SK-N-SH (cell line): ENCODE measurements around the gene PRSS16. TPM values are rescaled to one million over a fixed set of nuclear protein-coding genes. Genes with fewer than 3 reads are reported as not detected.

Source experiments
- CTCF ChIA-PET: fragments of 300-600, 350-600 bp; formaldehyde crosslinking; extraction: SDS; loops from one replicate; lab custom pipeline; 2021; lab: Yijun Ruan, JAX
- POLR2A ChIA-PET: fragments of 350-600 bp; sonication (Branson Sonifier 250); formaldehyde crosslinking; extraction: SDS; loops from one replicate; lab custom pipeline; 2020; ENCODE audit warnings: antibody characterized with exemption, inconsistent platforms; lab: Yijun Ruan, JAX
- DNase-seq: peaks from one replicate; pipeline ENCODE4 v3.0.0; 2012
- H2AFZ ChIP-seq: fragments of 200-600 bp; sonication (generic); 2 replicates; pipeline ENCODE4 v1.8.1; 2016; ENCODE audit warnings: antibody characterized with exemption, mild to moderate bottlenecking, low read depth
- H3F3A ChIP-seq: fragments of 200-600 bp; sonication (generic); replicated peaks from 2 replicates; pipeline ENCODE3; 2016; ENCODE audit warnings: antibody characterized with exemption, mild to moderate bottlenecking; ENCODE audit not compliant: insufficient read depth
- H3K27ac ChIP-seq, 2 experiments: fragments of 200-500 bp in 1 of 2; fragments of 200-600 bp in 1 of 2; sonication (Bioruptor generic) in 1 of 2; sonication (generic), shearing (Covaris generic) in 1 of 2; 2 replicates each; pipeline versions ENCODE4 v1.5.1 to v1.6.1; 2014 to 2016; ENCODE audit warnings: low read depth in 2 of 2, inconsistent platforms in 1 of 2, low read length in 1 of 2, mild to moderate bottlenecking in 1 of 2, mixed read lengths in 1 of 2
- H3K27me3 ChIP-seq: fragments of 200-600 bp; sonication (generic), shearing (Covaris generic); 2 replicates; pipeline ENCODE4 v1.6.1; 2016; ENCODE audit warnings: mixed run types; ENCODE audit not compliant: insufficient read depth
- H3K36me3 ChIP-seq, 2 experiments: fragments of 200-500 bp in 1 of 2; fragments of 200-600 bp in 1 of 2; sonication (Bioruptor generic) in 1 of 2; sonication (generic) in 1 of 2; replicated peaks in 1 of 2; 2 replicates each; pipeline versions ENCODE3 to v1.5.1; 2014 to 2016; ENCODE audit warnings: low read length in 1 of 2, mild to moderate bottlenecking in 1 of 2; ENCODE audit not compliant: insufficient read depth in 2 of 2, control insufficient read depth in 1 of 2
- H3K4me1 ChIP-seq, 2 experiments: fragments of 200-500 bp in 1 of 2; fragments of 200-600 bp in 1 of 2; sonication (Bioruptor generic) in 1 of 2; sonication (generic), shearing (Covaris generic) in 1 of 2; 2 replicates each; pipeline versions ENCODE4 v1.5.1 to v1.6.1; 2014 to 2016; ENCODE audit warnings: low read depth in 1 of 2, low read length in 1 of 2, mixed run types in 1 of 2; ENCODE audit not compliant: insufficient read depth in 2 of 2, control insufficient read depth in 1 of 2
- H3K4me2 ChIP-seq: fragments of 200-600 bp; sonication (generic), shearing (Covaris generic); 2 replicates; pipeline ENCODE4 v1.6.1; 2017; ENCODE audit warnings: mixed run types
- H3K4me3 ChIP-seq, 2 experiments: fragments of 200-500 bp in 1 of 2; fragments of 200-600 bp in 1 of 2; sonication (Bioruptor generic) in 1 of 2; sonication (generic), shearing (Covaris generic) in 1 of 2; 2 replicates each; pipeline versions ENCODE4 v1.5.1 to v1.8.1; 2014 to 2016; ENCODE audit warnings: low read depth in 2 of 2, inconsistent platforms in 1 of 2, low read length in 1 of 2, mild to moderate bottlenecking in 1 of 2, mixed read lengths in 1 of 2, moderate library complexity in 1 of 2
- H3K79me2 ChIP-seq: fragments of 200-600 bp; sonication (generic); 2 replicates; pipeline ENCODE4 v1.8.1; 2017; ENCODE audit warnings: mild to moderate bottlenecking; ENCODE audit not compliant: insufficient read depth
- H3K9ac ChIP-seq: fragments of 200-600 bp; sonication (generic); 2 replicates; pipeline ENCODE4 v1.6.1; 2017; ENCODE audit warnings: mixed run types
- H3K9me2 ChIP-seq: fragments of 200-600 bp; sonication (generic); 2 replicates; pipeline ENCODE4 v1.6.1; 2017; ENCODE audit warnings: mixed run types
- H3K9me3 ChIP-seq: fragments of 200-600 bp; sonication (generic); 2 replicates; pipeline ENCODE4 v1.6.1; 2017; ENCODE audit warnings: mixed run types, mild to moderate bottlenecking, moderate library complexity
- H4K20me1 ChIP-seq: fragments of 200-600 bp; sonication (generic); 2 replicates; pipeline ENCODE4 v1.6.1; 2017; ENCODE audit warnings: mild to moderate bottlenecking, mixed run types; ENCODE audit not compliant: insufficient read depth
- CHD2 ChIP-seq: fragments of 150-350 bp; IDR thresholded peaks from 2 replicates; pipeline ENCODE4 v1.6.1; 2018; ENCODE audit warnings: low read length; ENCODE audit not compliant: partially characterized antibody
- ELF1 ChIP-seq: IDR thresholded peaks from 2 replicates; pipeline ENCODE4 v1.4.0; 2012
- EP300 ChIP-seq, 2 experiments: IDR thresholded peaks; 2 replicates each; pipeline versions ENCODE4 v1.4.0 to v1.6.1; 2012; ENCODE audit warnings: borderline replicate concordance in 1 of 2, low read depth in 1 of 2, low read length in 1 of 2
- EZH2phosphoT487 ChIP-seq: fragments of 200-600 bp; sonication (generic); IDR thresholded peaks from 2 replicates; pipeline ENCODE4 v1.6.1; 2017; ENCODE audit warnings: low read depth, mixed run types, mild to moderate bottlenecking, antibody characterized with exemption, moderate library complexity, borderline replicate concordance
- FOSL2 ChIP-seq: IDR thresholded peaks from 2 replicates; pipeline ENCODE4 v1.4.0; 2012; ENCODE audit warnings: low read depth, mild to moderate bottlenecking, moderate library complexity, borderline replicate concordance
- FOXM1 ChIP-seq: IDR thresholded peaks from 2 replicates; pipeline ENCODE4 v1.4.0; 2012; ENCODE audit warnings: low read depth, mild to moderate bottlenecking
- GABPA ChIP-seq: IDR thresholded peaks from 2 replicates; pipeline ENCODE4 v1.4.0; 2012; ENCODE audit warnings: low read depth, mild to moderate bottlenecking
- MEF2A ChIP-seq: IDR thresholded peaks from 2 replicates; pipeline ENCODE4 v1.4.0; 2012; ENCODE audit warnings: low read depth, borderline replicate concordance
- NRF1 ChIP-seq: IDR thresholded peaks from 2 replicates; pipeline ENCODE4 v1.6.1; 2012; ENCODE audit warnings: low read depth, mild to moderate bottlenecking, low read length
- POLR2AphosphoS5 ChIP-seq: IDR thresholded peaks from 2 replicates; pipeline ENCODE4 v1.6.1; 2012; ENCODE audit warnings: low read depth, low read length
- RAD21 ChIP-seq: IDR thresholded peaks from 2 replicates; pipeline ENCODE4 v1.6.1; 2012; ENCODE audit warnings: mild to moderate bottlenecking, low read length
- RFX5 ChIP-seq: IDR thresholded peaks from 2 replicates; pipeline ENCODE4 v1.6.1; 2012; ENCODE audit warnings: mild to moderate bottlenecking, improper control_type of control experiment, low read length
- RXRA ChIP-seq: IDR thresholded peaks from 2 replicates; pipeline ENCODE4 v1.4.0; 2012; ENCODE audit warnings: low read depth, mild to moderate bottlenecking, borderline replicate concordance
- SIN3A ChIP-seq: IDR thresholded peaks from 2 replicates; pipeline ENCODE4 v1.6.1; 2012; ENCODE audit warnings: low read depth, mild to moderate bottlenecking, low read length, moderate library complexity, borderline replicate concordance
- TAF1 ChIP-seq: IDR thresholded peaks from 2 replicates; pipeline ENCODE4 v1.6.1; 2012; ENCODE audit warnings: low read depth, mild to moderate bottlenecking, low read length, moderate library complexity, borderline replicate concordance
- TCF12 ChIP-seq: IDR thresholded peaks from 2 replicates; pipeline ENCODE4 v1.4.0; 2012
- TEAD4 ChIP-seq: IDR thresholded peaks from 2 replicates; pipeline ENCODE4 v1.4.0; 2012; ENCODE audit warnings: mild to moderate bottlenecking, borderline replicate concordance; ENCODE audit not compliant: insufficient read depth
- WGBS: methylation state at CpG from one replicate; pipeline ENCODE4 v1.1.6; 2017; ENCODE audit warnings: low lambda C conversion rate; 5-methylcytosine and 5-hydroxymethylcytosine counted together
- polyA plus RNA-seq, 3 experiments: library from polyadenylated mRNA; depleted of rRNA; stranded (reverse); fragments of >200 nt; gene quantifications; 2 replicates each; pipeline ENCODE4 v1.2.3, GENCODE V29; 2012
- TF ChIP-seq, protein P1 (sequence below): fragments of 150-350 bp; IDR thresholded peaks from 2 replicates; pipeline ENCODE4 v1.6.1; 2016; ENCODE audit warnings: mild to moderate bottlenecking, low read depth, low read length
- TF ChIP-seq, protein P2 (sequence below): fragments of 200-600 bp; sonication (generic); IDR thresholded peaks from 2 replicates; pipeline ENCODE4 v1.6.1; 2017; ENCODE audit warnings: antibody characterized with exemption, mild to moderate bottlenecking, moderate library complexity
- TF ChIP-seq, protein P3 (sequence below): IDR thresholded peaks from 2 replicates; pipeline ENCODE4 v1.4.0; 2012; ENCODE audit warnings: low read depth
- TF ChIP-seq, protein P4 (sequence below): IDR thresholded peaks from 2 replicates; pipeline ENCODE4 v1.4.0; 2012; ENCODE audit warnings: low read depth, borderline replicate concordance

PRSS16 gene
- polyA plus RNA-seq, 1 of the 3 experiments (the other 2 are of a cell fraction) = 0.07 TPM

- Histone ChIP-seq H3K9ac (no peak overlapping the region), H3K4me2 (no peak overlapping the region; the same call in 1 of the 2 replicates), H3K4me3 (peak overlapping the region in 1 of 2 experiments; percentile 32; a peak in 1 of 4 replicates), H3K9me2 (no peaks in the 10 kb centered on the region), H3K27ac (no peak overlapping the region), H3K4me1 (no peaks in the 10 kb centered on the region), H2AFZ (no peak overlapping the region)
- no peak for DNase-seq
- ChIA-PET POLR2A (no interaction called here), CTCF (no interaction called here)
- under 1% methylated on average over 7 of the region's 7 CpGs for WGBS
- TF ChIP-seq RXRA (no peak), GABPA (no peak), NRF1 (no peak), RAD21 (no peak), CHD2 (no peak)
- TF ChIP-seq, protein P1, sequence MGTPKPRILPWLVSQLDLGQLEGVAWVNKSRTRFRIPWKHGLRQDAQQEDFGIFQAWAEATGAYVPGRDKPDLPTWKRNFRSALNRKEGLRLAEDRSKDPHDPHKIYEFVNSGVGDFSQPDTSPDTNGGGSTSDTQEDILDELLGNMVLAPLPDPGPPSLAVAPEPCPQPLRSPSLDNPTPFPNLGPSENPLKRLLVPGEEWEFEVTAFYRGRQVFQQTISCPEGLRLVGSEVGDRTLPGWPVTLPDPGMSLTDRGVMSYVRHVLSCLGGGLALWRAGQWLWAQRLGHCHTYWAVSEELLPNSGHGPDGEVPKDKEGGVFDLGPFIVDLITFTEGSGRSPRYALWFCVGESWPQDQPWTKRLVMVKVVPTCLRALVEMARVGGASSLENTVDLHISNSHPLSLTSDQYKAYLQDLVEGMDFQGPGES = no peak
- TF ChIP-seq, protein P2, sequence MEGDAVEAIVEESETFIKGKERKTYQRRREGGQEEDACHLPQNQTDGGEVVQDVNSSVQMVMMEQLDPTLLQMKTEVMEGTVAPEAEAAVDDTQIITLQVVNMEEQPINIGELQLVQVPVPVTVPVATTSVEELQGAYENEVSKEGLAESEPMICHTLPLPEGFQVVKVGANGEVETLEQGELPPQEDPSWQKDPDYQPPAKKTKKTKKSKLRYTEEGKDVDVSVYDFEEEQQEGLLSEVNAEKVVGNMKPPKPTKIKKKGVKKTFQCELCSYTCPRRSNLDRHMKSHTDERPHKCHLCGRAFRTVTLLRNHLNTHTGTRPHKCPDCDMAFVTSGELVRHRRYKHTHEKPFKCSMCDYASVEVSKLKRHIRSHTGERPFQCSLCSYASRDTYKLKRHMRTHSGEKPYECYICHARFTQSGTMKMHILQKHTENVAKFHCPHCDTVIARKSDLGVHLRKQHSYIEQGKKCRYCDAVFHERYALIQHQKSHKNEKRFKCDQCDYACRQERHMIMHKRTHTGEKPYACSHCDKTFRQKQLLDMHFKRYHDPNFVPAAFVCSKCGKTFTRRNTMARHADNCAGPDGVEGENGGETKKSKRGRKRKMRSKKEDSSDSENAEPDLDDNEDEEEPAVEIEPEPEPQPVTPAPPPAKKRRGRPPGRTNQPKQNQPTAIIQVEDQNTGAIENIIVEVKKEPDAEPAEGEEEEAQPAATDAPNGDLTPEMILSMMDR = no peak
- TF ChIP-seq, all 33 proteins: peak for 0
- Histone ChIP-seq H4K20me1 (no peaks in the 10 kb centered on the region), H3K9me3 (no peaks in the 10 kb centered on the region; the same call in 1 of the 2 replicates), H3K79me2 (no peaks in the 10 kb centered on the region), H3K27me3 (peaks cover 57% of the 10 kb centered on the region; the same call in 1 of the 2 replicates), H3K36me3 (no peaks in the 10 kb centered on the region), H3F3A (peaks cover 11% of the 10 kb centered on the region)
Observed at GRCh38 chr6:27230758-27231111, 16.8 kb upstream of the PRSS16 start.

- H3K4me3 ChIP-seq = no peak overlapping the region
- 38% methylated on average over 3 of the region's 3 CpGs for WGBS
Observed at GRCh38 chr6:27234576-27234975, 12.9 kb upstream of the PRSS16 start.

More at GRCh38 chr6:27234576-27234975, 12.9 kb upstream of the PRSS16 start:
- H3K36me3 ChIP-seq = no peaks in the 10 kb centered on the region
- H3K9me2 ChIP-seq = no peaks in the 10 kb centered on the region
- no peak for DNase-seq
- TF ChIP-seq RXRA (no peak), FOXM1 (no peak), RAD21 (no peak), RFX5 (no peak), TCF12 (no peak), POLR2AphosphoS5 (no peak), EP300 (IDR thresholded peaks at IDR 0.05; ENCODE audit: borderline replicate concordance in 1 of 2, low read depth in 1 of 2, low read length in 1 of 2) (no peak), TAF1 (no peak), EZH2phosphoT487 (no peak), ELF1 (no peak), FOSL2 (no peak), SIN3A (no peak), TEAD4 (no peak), MEF2A (no peak)
- TF ChIP-seq, protein P3, sequence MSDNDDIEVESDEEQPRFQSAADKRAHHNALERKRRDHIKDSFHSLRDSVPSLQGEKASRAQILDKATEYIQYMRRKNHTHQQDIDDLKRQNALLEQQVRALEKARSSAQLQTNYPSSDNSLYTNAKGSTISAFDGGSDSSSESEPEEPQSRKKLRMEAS = no peak
- TF ChIP-seq, protein P4, sequence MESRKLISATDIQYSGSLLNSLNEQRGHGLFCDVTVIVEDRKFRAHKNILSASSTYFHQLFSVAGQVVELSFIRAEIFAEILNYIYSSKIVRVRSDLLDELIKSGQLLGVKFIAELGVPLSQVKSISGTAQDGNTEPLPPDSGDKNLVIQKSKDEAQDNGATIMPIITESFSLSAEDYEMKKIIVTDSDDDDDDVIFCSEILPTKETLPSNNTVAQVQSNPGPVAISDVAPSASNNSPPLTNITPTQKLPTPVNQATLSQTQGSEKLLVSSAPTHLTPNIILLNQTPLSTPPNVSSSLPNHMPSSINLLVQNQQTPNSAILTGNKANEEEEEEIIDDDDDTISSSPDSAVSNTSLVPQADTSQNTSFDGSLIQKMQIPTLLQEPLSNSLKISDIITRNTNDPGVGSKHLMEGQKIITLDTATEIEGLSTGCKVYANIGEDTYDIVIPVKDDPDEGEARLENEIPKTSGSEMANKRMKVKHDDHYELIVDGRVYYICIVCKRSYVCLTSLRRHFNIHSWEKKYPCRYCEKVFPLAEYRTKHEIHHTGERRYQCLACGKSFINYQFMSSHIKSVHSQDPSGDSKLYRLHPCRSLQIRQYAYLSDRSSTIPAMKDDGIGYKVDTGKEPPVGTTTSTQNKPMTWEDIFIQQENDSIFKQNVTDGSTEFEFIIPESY = no peak
- TF ChIP-seq, protein P2 = no peak
- peaks cover 51% of the 10 kb centered on the region; the same call in 1 of the 2 replicates for H3K27me3 ChIP-seq
- no peaks in the 10 kb centered on the region for H3K79me2 ChIP-seq
- H3K4me1 ChIP-seq = no peaks in the 10 kb centered on the region; a peak in 2 of 4 replicates
- peaks cover 11% of the 10 kb centered on the region for H3F3A ChIP-seq
- H2AFZ ChIP-seq = 0 out of 2 replicates have a peak overlapping the region, but pooled peaks have one; percentile 40
- H3K27ac ChIP-seq = no peak overlapping the region
- POLR2A ChIA-PET = no interaction called here
- H4K20me1 ChIP-seq = no peaks in the 10 kb centered on the region
- H3K9ac ChIP-seq = no peak overlapping the region
- H3K9me3 ChIP-seq = no peaks in the 10 kb centered on the region
- CTCF ChIA-PET = interaction anchor here (0.6 kb wide), 1 partner anchor 414 kb away, joined by 3 read pairs; no protein-coding TSS in a partner anchor
- no peak overlapping the region for H3K4me2 ChIP-seq
